ENCODE results near the gene KLK5.

KLK5 gene

GRCh38 chr19:50949861-50950260 lies 3.0 kb downstream of the KLK5 start:
- TF ChIP-seq POLR2AphosphoS5 (IDR thresholded peaks at IDR 0.05; ENCODE audit: low read depth, low read length), result no peak

- TF ChIP-seq TAF1 (IDR thresholded peaks at IDR 0.05; ENCODE audit: borderline replicate concordance, insufficient read depth, low read length), result no peak
- TF ChIP-seq REST (IDR thresholded peaks at IDR 0.05; ENCODE audit: insufficient read depth in 1 of 2, low read depth in 2 of 2, low read length in 2 of 2), result no peak
- TF ChIP-seq SIN3A (IDR thresholded peaks at IDR 0.05; ENCODE audit: borderline replicate concordance, insufficient read depth, low read length), result no peak
- no peak for TF ChIP-seq POLR2AphosphoS5 (IDR thresholded peaks at IDR 0.05; ENCODE audit: low read depth, low read length)
- no peak for TF ChIP-seq FOXP2 (optimal IDR thresholded peaks at IDR 0.05; ENCODE audit: borderline replicate concordance, extremely low read depth, extremely low read length, insufficient read depth)
These were observed 5.7 kb downstream of the KLK5 start for GRCh38 chr19:50947123-50947522.

GRCh38 chr19:50944795-50945194 lies 8.0 kb downstream of the KLK5 start:
- no peak for TF ChIP-seq SIN3A (IDR thresholded peaks at IDR 0.05; ENCODE audit: borderline replicate concordance, insufficient read depth, low read length)
- TF ChIP-seq REST (IDR thresholded peaks at IDR 0.05; ENCODE audit: insufficient read depth in 1 of 2, low read depth in 2 of 2, low read length in 2 of 2), result no peak
- TF ChIP-seq FOXP2 (optimal IDR thresholded peaks at IDR 0.05; ENCODE audit: borderline replicate concordance, extremely low read depth, extremely low read length, insufficient read depth), result no peak
- no peak for TF ChIP-seq TAF1 (IDR thresholded peaks at IDR 0.05; ENCODE audit: borderline replicate concordance, insufficient read depth, low read length)
- no peak for TF ChIP-seq POLR2AphosphoS5 (IDR thresholded peaks at IDR 0.05; ENCODE audit: low read depth, low read length)

GRCh38 chr19:50943074-50943828 lies 9.6 kb downstream of the KLK5 start:
- TF ChIP-seq FOXP2 (optimal IDR thresholded peaks at IDR 0.05; ENCODE audit: borderline replicate concordance, extremely low read depth, extremely low read length, insufficient read depth) (no peak), POLR2AphosphoS5 (IDR thresholded peaks at IDR 0.05; ENCODE audit: low read depth, low read length) (no peak), TAF1 (IDR thresholded peaks at IDR 0.05; ENCODE audit: borderline replicate concordance, insufficient read depth, low read length) (no peak), REST (IDR thresholded peaks at IDR 0.05; ENCODE audit: insufficient read depth in 1 of 2, low read depth in 2 of 2, low read length in 2 of 2) (no peak), SIN3A (IDR thresholded peaks at IDR 0.05; ENCODE audit: borderline replicate concordance, insufficient read depth, low read length) (no peak)

- TF ChIP-seq TAF1 (IDR thresholded peaks at IDR 0.05; ENCODE audit: borderline replicate concordance, insufficient read depth, low read length), result no peak
- no peak for TF ChIP-seq SIN3A (IDR thresholded peaks at IDR 0.05; ENCODE audit: borderline replicate concordance, insufficient read depth, low read length)
- TF ChIP-seq FOXP2 (optimal IDR thresholded peaks at IDR 0.05; ENCODE audit: borderline replicate concordance, extremely low read depth, extremely low read length, insufficient read depth), result no peak
- no peak for TF ChIP-seq POLR2AphosphoS5 (IDR thresholded peaks at IDR 0.05; ENCODE audit: low read depth, low read length)
- no peak for TF ChIP-seq REST (IDR thresholded peaks at IDR 0.05; ENCODE audit: insufficient read depth in 1 of 2, low read depth in 2 of 2, low read length in 2 of 2)
These were observed 13.2 kb downstream of the KLK5 start for GRCh38 chr19:50939596-50939995.

Data from PFSK-1 (cell line).